Measurements from ENCODE around the gene CBFA2T3.

CBFA2T3 gene

GRCh38 chr16:88904676-88905365, 72.2 kb downstream of the CBFA2T3 start:
- DNase-seq (ENCODE audit: low spot score) = no peak
- TF ChIP-seq CTCF (IDR thresholded peaks at IDR 0.05; ENCODE audit: extremely low read depth, missing control alignments) = no peak

GRCh38 chr16:88903267-88903666, 73.7 kb downstream of the CBFA2T3 start:
- DNase-seq (ENCODE audit: low spot score) = no peak
- TF ChIP-seq CTCF (IDR thresholded peaks at IDR 0.05; ENCODE audit: extremely low read depth, missing control alignments) = no peak

- no peak for DNase-seq (ENCODE audit: low spot score)
- TF ChIP-seq CTCF (IDR thresholded peaks at IDR 0.05; ENCODE audit: extremely low read depth, missing control alignments) = no peak
Observed at GRCh38 chr16:88902744-88903143, 74.3 kb downstream of the CBFA2T3 start.

- DNase-seq (ENCODE audit: low spot score) = no peak
Observed at GRCh38 chr16:88901718-88902337, 75.2 kb downstream of the CBFA2T3 start.

GRCh38 chr16:88900662-88901052, 76.3 kb downstream of the CBFA2T3 start:
- TF ChIP-seq CTCF (IDR thresholded peaks at IDR 0.05; ENCODE audit: extremely low read depth, missing control alignments) = no peak
- DNase-seq (ENCODE audit: low spot score) = no peak

More at GRCh38 chr16:88901718-88902337, 75.2 kb downstream of the CBFA2T3 start:
- no peak for TF ChIP-seq CTCF (IDR thresholded peaks at IDR 0.05; ENCODE audit: extremely low read depth, missing control alignments)

GRCh38 chr16:88899901-88900661, 76.9 kb downstream of the CBFA2T3 start:
- no peak for TF ChIP-seq CTCF (IDR thresholded peaks at IDR 0.05; ENCODE audit: extremely low read depth, missing control alignments)
- DNase-seq (ENCODE audit: low spot score) = no peak

Measured in GM20000 (cell line).